Epithelial cell of esophagus (primary cell): Measurements from ENCODE around the gene ZC3H12C.

Experiments used
- DNase-seq: peaks from one replicate; pipeline ENCODE4 v3.0.0; 2010; ENCODE audit warnings: low read depth
- H3K4me3 ChIP-seq: 2 replicates; pipeline ENCODE4 v1.5.1; 2011; ENCODE audit warnings: mild to moderate bottlenecking, low read length, control low read depth
- CTCF ChIP-seq: IDR thresholded peaks from 2 replicates; pipeline ENCODE4 v1.5.1; 2011; ENCODE audit warnings: low read depth, mild to moderate bottlenecking, low read length, control low read depth, inconsistent platforms; ENCODE audit not compliant: insufficient read depth; ENCODE audit errors: missing control alignments

ZC3H12C gene

GRCh38 chr11:110070176-110070575 lies 23.0 kb upstream of the ZC3H12C start:
- no peak overlapping the region for H3K4me3 ChIP-seq
- no peak for DNase-seq
- TF ChIP-seq CTCF = no peak

- H3K4me3 ChIP-seq = no peak overlapping the region
- TF ChIP-seq CTCF = no peak
- DNase-seq = no peak
Observed at GRCh38 chr11:110071197-110071596, 22.0 kb upstream of the ZC3H12C start.

- TF ChIP-seq CTCF = no peak
- no peak for DNase-seq
- H3K4me3 ChIP-seq = no peak overlapping the region
Observed at GRCh38 chr11:110072930-110073329, 20.3 kb upstream of the ZC3H12C start.

- no peak for DNase-seq
Observed at GRCh38 chr11:110074499-110074898, 18.7 kb upstream of the ZC3H12C start.

GRCh38 chr11:110075105-110075846 lies 17.9 kb upstream of the ZC3H12C start:
- no peak overlapping the region for H3K4me3 ChIP-seq
- no peak for TF ChIP-seq CTCF
- no peak for DNase-seq

More at GRCh38 chr11:110074499-110074898, 18.7 kb upstream of the ZC3H12C start:
- no peak for TF ChIP-seq CTCF
- no peak overlapping the region for H3K4me3 ChIP-seq

GRCh38 chr11:110075847-110076208 lies 17.4 kb upstream of the ZC3H12C start:
- DNase-seq = no peak
- TF ChIP-seq CTCF = no peak
- H3K4me3 ChIP-seq = no peak overlapping the region

- H3K4me3 ChIP-seq = no peak overlapping the region
- TF ChIP-seq CTCF = no peak
- DNase-seq = peak; percentile 86
Observed at GRCh38 chr11:110076371-110076965, 16.7 kb upstream of the ZC3H12C start.
